Thyroid gland (tissue), 4 donors: ENCODE measurements around the gene KRTAP4-6.
"Not testable (repeated sequence)": the region's sequence is repeated elsewhere in the genome, so short reads cannot be mapped to it uniquely, and the experiment has no call there.

Source experiments
- POLR2A ChIP-seq, 2 donors: fragments of 450-650 bp; IDR thresholded peaks; one replicate each; pipeline ENCODE4 v1.6.1; 2017; ENCODE audit warnings: antibody characterized with exemption in 2 of 2, mild to moderate bottlenecking in 2 of 2, moderate library complexity in 1 of 2
- TF ChIP-seq, protein P1 (sequence below), 6 experiments: fragments of 200-600 bp in 3 of 6; fragments of 450-650 bp in 3 of 6; sonication (generic) in 3 of 6; IDR thresholded peaks; one replicate each; pipeline ENCODE4 v1.5.1; 2016 to 2019; ENCODE audit warnings: antibody characterized with exemption in 6 of 6, mild to moderate bottlenecking in 2 of 6, inconsistent platforms in 1 of 6, moderate library complexity in 1 of 6

DNA sequence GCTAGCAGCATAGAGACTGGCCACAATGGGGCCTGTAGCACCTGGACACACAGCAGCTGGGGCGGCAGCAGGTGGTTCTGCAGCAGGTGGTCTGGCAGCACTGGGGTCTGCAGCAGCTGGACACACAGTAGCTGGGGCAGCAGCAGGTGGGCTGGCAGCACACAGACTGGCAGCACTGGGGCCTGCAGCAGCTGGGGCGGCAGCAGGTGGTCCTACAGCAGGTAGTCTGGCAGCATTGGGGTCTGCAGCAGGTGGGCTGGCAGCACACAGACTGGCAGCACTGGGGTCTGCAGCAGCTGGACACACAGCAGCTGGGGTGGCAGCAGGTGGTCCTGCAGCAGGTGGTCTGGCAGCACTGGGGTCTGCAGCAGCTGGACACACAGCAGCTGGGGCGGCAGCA, 19.8 kb upstream of the KRTAP4-6 start:
- TF ChIP-seq, protein P1, sequence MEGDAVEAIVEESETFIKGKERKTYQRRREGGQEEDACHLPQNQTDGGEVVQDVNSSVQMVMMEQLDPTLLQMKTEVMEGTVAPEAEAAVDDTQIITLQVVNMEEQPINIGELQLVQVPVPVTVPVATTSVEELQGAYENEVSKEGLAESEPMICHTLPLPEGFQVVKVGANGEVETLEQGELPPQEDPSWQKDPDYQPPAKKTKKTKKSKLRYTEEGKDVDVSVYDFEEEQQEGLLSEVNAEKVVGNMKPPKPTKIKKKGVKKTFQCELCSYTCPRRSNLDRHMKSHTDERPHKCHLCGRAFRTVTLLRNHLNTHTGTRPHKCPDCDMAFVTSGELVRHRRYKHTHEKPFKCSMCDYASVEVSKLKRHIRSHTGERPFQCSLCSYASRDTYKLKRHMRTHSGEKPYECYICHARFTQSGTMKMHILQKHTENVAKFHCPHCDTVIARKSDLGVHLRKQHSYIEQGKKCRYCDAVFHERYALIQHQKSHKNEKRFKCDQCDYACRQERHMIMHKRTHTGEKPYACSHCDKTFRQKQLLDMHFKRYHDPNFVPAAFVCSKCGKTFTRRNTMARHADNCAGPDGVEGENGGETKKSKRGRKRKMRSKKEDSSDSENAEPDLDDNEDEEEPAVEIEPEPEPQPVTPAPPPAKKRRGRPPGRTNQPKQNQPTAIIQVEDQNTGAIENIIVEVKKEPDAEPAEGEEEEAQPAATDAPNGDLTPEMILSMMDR (IDR thresholded peaks at IDR 0.05), result not testable (repeated sequence)
- not testable (repeated sequence) for TF ChIP-seq POLR2A (IDR thresholded peaks at IDR 0.05)
